HG03460 (cell line): Measurements from ENCODE around the gene VSNL1.
A peak's percentile ranks its signal among the peaks of the same experiment; 100 is the strongest.

Experiments used
- ATAC-seq: cut with Tn5 transposase; IDR thresholded peaks from one replicate; pipeline ENCODE4 v1.9.1; 2021; ENCODE audit not compliant: unreplicated experiment

VSNL1 gene

GRCh38 chr2:17540093-17540812 is at the start of gene VSNL1:
VSNL1 (plus strand) TSS chr2:17540696; CDS start chr2:17592075, 51,379 bp downstream.
- ATAC-seq = no peak

DNA sequence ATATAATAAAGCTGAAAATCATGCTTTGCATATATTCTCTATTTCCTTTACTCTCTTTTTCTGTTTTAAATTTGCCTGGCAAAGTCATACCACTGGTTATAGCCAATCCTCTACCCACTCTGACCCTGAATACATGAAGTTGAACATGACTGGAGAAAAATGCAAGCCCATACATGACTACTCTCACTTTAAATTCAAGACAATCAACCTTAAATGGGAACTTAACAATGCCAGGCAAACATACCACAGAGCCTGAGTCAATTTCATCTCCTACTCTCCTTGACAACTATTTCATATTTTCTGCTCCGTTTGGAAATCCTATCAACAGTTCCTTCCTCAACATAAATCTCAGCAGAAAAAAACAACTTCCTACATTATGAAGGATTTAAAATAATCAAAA is 44.9 kb upstream of the VSNL1 start:
- no peak for ATAC-seq

DNA sequence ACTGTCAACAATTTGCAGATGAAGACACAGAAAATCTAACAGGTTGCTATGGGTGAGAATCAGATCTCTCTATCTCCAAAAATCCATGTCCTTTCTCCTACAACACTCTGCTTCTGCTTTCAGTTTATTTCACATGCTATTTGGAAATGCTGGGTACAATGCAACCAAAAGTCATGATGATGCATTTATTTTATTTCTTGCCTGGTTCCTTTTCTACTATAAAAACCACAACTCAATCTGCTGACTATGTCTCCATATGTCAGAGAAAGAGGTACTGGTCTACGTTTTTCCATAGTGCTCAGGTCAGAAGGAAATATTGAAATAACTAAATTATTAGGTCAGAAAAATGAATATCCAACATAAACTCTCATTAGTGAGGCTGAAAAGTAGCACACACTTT is 42.8 kb upstream of the VSNL1 start:
- ATAC-seq = no peak

DNA sequence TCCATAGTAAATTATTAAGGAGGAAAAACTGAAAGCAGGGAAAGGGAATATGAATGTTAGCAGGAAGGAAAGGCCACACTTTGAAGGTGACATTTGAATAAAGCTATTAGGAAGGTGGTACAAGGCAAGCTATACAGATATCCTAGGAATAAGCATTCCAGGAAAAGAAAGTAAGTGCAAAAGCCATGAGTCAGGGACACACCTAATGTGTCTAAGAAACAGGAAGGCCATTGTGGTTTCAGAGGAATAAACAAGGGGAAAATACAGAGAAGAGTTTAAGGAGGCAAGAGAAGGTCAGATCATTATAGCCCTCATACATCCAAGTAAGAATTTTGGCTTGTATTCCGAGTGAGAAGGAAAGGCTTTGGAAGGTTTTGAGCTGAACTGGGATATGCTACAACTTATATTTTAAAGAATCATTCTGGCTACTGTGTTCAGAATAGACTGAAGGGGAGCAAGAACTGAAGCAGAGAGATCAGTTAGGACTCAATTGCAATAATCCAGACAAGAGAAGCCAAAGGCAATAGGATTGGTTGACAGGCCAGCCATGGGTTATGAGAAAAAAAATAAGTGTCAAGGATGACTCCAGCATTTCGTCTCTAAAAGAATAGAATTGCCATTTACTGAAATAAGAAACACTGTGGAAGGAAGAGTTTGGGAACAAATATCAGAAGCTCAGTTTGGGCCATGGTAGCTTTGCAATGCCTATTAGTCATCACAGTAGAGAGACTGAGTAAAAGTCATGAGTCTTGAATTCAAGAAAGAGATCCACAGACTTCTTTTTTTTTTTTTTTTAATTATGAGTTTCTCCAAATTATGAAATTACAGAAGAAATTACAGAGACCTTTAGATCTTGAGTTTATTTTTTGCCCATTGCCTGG is 33.5 kb upstream of the VSNL1 start:
- ATAC-seq = no peak

DNA sequence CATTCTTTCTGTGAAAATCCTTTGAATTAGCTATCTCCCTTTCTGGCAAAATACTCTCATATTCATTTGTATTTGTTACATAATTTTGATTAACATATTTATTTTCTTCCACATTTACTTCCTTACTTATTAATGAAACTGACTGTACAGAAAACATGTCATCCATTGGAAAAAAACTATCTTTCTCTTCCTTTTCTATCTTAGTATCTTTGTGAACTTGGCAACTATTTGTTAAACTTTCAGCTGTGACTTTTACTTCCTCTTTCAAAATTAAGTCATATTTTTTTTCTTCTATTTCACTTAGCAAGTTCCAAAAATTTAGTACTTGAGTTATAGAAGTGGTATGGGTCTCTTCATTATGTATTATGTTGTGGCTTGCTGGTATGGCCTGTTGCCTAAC is 24.8 kb upstream of the VSNL1 start:
- peak; percentile 42 for ATAC-seq

DNA sequence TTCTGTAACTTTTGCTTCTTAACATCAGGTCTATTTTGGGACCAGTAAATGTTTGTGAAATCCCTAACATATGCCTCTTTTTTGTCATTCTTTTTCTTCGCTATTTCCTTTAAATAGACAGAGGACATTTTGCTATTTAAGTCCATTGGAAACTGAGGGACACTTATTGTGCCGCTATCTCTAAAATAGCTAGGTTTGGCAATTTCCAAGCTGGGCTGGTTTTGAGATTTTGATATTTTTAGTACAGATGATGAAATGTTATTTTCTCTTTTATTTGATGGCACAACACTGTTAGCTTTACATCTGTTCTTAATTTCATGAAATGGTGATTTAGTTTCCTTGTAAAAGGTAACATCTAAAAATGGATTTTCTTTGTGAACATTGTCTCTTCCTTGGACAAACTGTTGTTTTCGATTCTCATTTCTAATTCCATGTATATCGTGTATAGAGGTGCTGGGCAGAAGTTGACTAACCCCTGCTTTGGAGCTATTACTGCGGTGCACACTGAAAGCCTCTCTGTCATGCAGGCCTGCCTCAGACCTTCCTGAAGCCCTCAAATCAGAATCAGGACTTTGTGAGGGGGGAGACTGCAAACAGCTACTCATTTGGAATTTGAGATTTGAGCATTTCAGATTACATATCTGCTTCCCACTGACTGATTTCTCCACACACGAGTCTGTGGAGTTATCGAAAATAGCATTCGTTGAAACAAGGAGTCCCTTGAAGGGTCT is 22.9 kb upstream of the VSNL1 start:
- ATAC-seq = peak; percentile 9

DNA sequence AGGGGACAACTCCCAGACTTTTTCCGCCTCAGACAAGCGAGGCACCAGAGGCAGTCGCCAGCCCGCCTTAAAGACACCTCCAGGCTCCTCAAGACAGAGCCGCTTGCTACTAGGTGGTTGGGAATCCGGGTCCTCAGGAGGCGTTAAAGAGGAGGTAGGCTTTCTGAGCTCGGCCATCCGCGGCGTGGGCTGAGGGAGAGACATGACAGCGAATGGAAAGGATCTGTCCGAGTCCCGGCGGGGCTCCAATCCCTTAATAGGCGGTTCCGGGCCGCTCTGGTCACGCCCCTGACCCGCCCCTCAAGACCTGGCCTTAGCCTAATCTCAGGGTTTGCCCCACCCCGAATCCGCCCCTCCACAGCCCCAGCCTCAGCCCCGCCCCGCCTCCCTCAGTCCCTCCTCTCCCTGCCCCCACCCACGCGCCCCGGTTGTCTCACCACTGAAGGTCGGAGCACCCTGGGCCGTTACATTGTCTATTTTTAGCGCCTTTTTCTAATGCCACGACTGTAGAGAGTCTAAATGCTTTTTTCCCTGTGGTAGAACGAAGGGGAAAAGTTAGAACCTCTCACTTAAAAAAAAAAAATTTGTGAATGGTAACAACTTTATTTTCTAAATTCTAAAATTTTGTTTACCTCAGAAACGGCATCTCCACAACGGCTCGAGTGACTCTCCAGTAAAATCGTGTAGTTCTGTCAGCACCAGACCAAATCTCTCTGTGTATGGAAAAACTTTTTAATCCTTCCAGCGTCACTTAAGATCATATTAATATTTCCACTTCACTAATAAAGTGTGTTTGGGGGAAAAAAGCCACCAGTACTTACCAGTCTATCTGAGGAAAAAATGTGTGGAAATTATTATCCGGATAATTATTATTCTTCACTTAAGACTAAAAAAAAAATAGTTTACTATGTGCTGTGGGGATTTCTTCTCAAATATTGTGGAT is 22.0 kb upstream of the VSNL1 start, which contains the start of gene RAD51AP2:
TSS of gene RAD51AP2 (minus strand) at position 229 of the 943 bp plus-strand sequence. CDS start at position 204, 25 bp downstream.
- peak; percentile 83 for ATAC-seq

DNA sequence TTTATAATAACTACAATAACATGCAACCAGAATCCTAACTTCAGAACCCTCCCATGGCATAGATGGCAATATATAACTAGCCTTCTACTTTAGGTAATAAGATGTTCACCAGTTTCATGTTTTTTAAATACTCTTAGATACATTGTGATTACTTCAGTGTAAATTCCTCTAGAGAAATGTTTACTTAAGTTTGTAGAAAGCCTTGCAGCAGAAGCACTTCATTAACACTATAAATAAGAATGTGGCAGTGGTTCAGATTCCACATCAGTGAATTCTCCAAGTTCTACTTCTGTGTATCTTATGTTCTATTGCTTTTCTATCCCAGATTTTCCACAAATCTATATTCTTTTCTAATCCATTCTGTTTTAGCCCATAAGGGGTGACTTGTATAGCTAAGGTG is 21.0 kb upstream of the VSNL1 start:
- ATAC-seq = no peak

GRCh38 chr2:17520761-17521160 is 19.7 kb upstream of the VSNL1 start:
- ATAC-seq = no peak

DNA sequence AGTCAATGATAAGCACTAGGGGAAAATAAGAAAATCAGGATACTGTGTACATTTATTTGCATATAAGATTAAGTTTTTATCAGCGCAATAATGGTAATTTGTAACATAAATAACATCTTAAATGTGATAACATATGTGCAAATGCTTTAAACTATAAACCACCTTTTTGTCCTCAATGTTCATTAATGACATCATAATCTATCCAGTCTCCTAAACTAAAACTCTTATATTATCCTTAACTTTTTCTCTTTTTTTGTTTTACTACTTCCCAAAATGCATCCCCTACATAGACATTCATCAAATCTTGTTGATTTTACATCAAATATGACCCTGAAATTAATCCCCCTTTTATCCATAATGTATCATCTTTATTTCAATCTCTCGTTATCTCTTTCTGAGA is 18.9 kb upstream of the VSNL1 start:
- ATAC-seq = no peak

- ATAC-seq = no peak
Observed at GRCh38 chr2:17522303-17522702, 18.2 kb upstream of the VSNL1 start.

GRCh38 chr2:17529771-17530170 is 10.7 kb upstream of the VSNL1 start:
- ATAC-seq = no peak

DNA sequence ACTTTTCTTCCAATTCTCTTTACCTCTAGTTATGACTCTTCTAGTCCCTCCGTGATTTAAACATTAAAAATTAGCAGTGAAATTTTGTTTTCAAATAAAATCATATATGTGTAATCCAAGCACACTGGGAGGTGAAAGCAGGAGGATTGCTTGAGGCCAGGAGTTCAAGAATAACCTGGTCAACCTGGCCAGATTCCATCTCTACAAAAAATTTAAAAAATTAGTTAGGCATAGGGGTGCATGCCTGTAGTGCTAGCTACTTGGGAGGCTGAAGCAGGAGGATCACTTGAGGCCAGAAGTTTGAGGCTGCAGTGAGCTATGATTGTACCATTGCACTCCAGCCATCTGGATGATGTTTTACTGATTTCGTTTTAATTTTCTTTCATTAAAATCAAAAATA is 7.0 kb upstream of the VSNL1 start:
- no peak for ATAC-seq

DNA sequence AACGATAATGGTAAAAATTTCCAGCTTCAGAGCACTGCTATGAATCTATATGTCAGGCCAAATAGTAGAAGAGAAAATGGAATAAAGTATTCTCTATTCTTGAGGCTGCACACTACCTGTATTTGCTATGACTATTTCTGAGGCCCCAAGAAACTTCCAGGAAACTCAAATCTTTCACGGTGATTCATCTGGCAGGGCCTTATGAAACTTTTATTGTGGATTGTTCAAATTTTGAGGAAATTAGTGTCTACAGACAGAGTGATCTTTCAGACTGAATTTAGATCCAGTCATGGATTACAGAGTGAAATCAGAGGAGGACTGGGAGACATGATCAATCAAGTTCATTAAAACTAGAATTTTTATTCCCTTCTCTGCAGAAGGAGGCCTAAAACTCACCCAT is 4.1 kb upstream of the VSNL1 start:
- ATAC-seq = no peak

GRCh38 chr2:17538022-17538843 is 2.3 kb upstream of the VSNL1 start:
- no peak for ATAC-seq

DNA sequence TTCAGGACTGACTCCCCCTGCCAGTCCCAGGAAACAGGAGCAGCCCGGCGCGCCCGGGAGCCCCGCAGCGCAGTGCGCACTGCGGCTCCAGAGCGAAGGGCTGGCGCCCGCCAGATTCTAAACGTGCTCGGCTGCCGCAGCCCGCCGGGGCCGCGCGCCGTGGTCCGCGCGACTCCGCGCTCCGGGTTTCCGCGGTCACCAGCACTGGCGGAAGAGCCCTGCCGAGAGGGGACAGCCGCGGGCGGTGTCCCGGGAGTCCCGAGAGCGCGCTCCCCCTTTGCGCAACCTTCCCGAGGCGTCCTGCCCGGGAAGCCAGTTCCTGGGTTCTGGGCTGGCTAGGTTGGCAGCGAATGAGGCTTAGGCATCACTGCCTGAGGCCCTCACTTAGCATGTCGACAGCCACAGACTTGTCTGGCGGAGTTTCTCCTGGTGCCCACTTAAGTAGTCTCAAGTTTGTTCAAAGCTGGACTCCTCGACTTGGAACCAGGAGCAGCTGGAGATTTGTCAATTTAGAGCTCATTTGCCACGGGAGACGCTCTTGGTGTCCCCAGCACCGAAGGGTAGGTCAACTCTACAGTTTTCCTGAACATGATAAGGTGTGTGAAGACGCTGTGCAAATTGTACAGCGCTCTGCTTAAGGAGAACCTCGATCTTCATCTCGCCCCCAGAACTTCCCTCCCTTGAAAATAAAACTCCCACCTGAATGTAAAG is 1.5 kb upstream of the VSNL1 start:
- ATAC-seq = no peak

DNA sequence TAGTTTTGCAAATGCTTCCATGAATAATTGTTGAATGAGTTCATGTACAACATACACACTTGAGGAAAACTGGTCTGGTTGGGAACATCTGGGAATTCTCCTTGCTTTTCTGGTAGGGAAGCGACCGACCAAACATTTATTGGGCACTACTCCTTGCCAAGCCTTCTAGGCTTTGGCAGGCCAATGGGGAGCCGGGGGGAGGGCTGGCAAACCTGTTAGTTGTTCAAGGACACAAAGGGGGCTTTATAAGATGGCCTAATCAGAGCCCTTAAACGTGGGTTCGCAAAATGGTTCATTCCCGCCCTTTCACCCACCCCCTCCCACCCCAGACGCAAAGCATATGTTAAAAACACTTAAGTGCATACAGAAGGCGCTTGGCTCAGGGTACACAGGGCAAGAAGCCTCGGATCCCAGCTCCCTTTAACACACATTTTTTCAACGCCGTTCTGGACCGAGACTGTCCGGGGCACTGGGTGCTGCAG is 844 bp upstream of the VSNL1 start:
- no peak for ATAC-seq

- no peak for ATAC-seq
Observed at GRCh38 chr2:17540813-17541530, 476 bp downstream of the VSNL1 start.
